Measurements from ENCODE around the gene FAM117A.

- TF ChIP-seq CTCF (conservative IDR thresholded peaks at IDR 0.05; ENCODE audit: low read depth, low read length) (no peak), EZH2 (IDR thresholded peaks at IDR 0.05; ENCODE audit: low read length, unreplicated experiment) (no peak), EZH2phosphoT487 (IDR thresholded peaks at IDR 0.05; ENCODE audit: borderline replicate concordance, low read length) (no peak)
Observed at GRCh38 chr17:49741009-49741691, 22.8 kb downstream of the FAM117A start.

All from PC-3 (cell line).